PC-3 (cell line): Measurements from ENCODE around the gene PCSK9.
A peak's percentile ranks its signal among the peaks of the same experiment; 100 is the strongest.

Experiments used
- EZH2 ChIP-seq: fragments of 300-600 bp; sonication (generic); IDR thresholded peaks from one replicate; pipeline ENCODE4 v1.6.1; 2017; ENCODE audit warnings: antibody characterized with exemption, mild to moderate bottlenecking, low read length; ENCODE audit not compliant: unreplicated experiment
- EZH2phosphoT487 ChIP-seq: fragments of 300-600 bp; sonication (generic); IDR thresholded peaks from 2 replicates; pipeline ENCODE4 v1.6.1; 2018; ENCODE audit warnings: mild to moderate bottlenecking, antibody characterized with exemption, low read length, borderline replicate concordance
- TF ChIP-seq, protein P1 (sequence below): fragments of 300-600 bp; sonication (generic); conservative IDR thresholded peaks from 2 replicates; pipeline ENCODE4 v1.5.1; 2017; ENCODE audit warnings: antibody characterized with exemption, low read depth, mild to moderate bottlenecking, low read length

DNA sequence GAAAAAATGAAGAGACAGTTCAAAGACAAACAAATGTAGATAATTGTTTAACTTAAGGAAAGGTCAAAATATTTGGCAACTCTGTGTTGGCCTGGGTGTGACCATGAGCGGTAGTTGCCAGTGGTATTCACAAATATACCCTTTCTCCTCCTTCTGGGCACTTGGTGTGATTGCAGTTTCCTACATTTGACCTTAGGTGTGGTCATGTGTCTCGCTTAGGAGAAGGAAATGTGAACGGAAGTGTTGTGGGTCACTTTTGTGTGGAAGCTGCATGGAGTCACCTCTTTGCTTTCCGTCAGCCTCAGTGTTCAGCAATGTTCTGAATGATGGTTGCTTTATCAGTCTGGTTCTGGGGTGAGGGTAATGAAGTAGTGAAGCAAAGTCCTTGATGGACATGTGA, 3.4 kb upstream of the PCSK9 start:
- TF ChIP-seq, protein P1, sequence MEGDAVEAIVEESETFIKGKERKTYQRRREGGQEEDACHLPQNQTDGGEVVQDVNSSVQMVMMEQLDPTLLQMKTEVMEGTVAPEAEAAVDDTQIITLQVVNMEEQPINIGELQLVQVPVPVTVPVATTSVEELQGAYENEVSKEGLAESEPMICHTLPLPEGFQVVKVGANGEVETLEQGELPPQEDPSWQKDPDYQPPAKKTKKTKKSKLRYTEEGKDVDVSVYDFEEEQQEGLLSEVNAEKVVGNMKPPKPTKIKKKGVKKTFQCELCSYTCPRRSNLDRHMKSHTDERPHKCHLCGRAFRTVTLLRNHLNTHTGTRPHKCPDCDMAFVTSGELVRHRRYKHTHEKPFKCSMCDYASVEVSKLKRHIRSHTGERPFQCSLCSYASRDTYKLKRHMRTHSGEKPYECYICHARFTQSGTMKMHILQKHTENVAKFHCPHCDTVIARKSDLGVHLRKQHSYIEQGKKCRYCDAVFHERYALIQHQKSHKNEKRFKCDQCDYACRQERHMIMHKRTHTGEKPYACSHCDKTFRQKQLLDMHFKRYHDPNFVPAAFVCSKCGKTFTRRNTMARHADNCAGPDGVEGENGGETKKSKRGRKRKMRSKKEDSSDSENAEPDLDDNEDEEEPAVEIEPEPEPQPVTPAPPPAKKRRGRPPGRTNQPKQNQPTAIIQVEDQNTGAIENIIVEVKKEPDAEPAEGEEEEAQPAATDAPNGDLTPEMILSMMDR, result peak; percentile 29; the same call in 1 of the 2 replicates
- TF ChIP-seq EZH2 (no peak), EZH2phosphoT487 (no peak)
